IMR-90 (cell line): ENCODE measurements around the gene RUNX2. TPM values are rescaled to one million over a fixed set of nuclear protein-coding genes. Genes with fewer than 3 reads are reported as not detected.

Experiments used
- ATAC-seq: fragments of 200-7000 bp; cut with Tn5 transposase; 2 replicates; pipeline ENCODE4 v1.9.1; 2020; ENCODE audit warnings: low read depth, mild to moderate bottlenecking, moderate library complexity
- BruUV-seq: library from RNA; stranded (reverse); fragments of 400-500 nt; replicated peaks from 2 replicates; lab custom pipeline; 2021; lab: Mats Ljungman, UMichigan
- CTCF ChIA-PET: fragments of 300-600 bp; formaldehyde crosslinking; extraction: SDS; loops from one replicate; lab custom pipeline; 2021; ENCODE audit warnings: antibody characterized with exemption; lab: Yijun Ruan, JAX
- POLR2A ChIA-PET: fragments of 300-600 bp; sonication (Branson Sonifier 250); formaldehyde crosslinking; loops from one replicate; lab custom pipeline; 2022; ENCODE audit warnings: antibody characterized with exemption; ENCODE audit not compliant: unreplicated experiment; lab: Charles Lee
- DNase-seq: peaks from one replicate; pipeline ENCODE4 v3.0.0; 2013
- H2AFZ ChIP-seq: replicated peaks from 2 replicates; pipeline ENCODE3; 2013; ENCODE audit warnings: low read length, mild to moderate bottlenecking; ENCODE audit not compliant: poor library complexity
- H2AK5ac ChIP-seq: 2 replicates; pipeline ENCODE4 v1.6.1; 2013; ENCODE audit warnings: low read depth, low read length, inconsistent platforms
- H2AK9ac ChIP-seq: replicated peaks from 2 replicates; pipeline ENCODE3; 2013; ENCODE audit warnings: mild to moderate bottlenecking, low read depth, low read length, moderate library complexity; ENCODE audit not compliant: poor library complexity
- H2BK120ac ChIP-seq: 2 replicates; pipeline ENCODE4 v1.6.1; 2013; ENCODE audit warnings: low read depth, low read length, inconsistent platforms
- H2BK15ac ChIP-seq: 3 replicates; pipeline ENCODE4 v1.6.1; 2013; ENCODE audit warnings: low read depth, low read length, inconsistent platforms
- H2BK20ac ChIP-seq: 2 replicates; pipeline ENCODE4 v1.6.1; 2013; ENCODE audit warnings: low read depth, mild to moderate bottlenecking, inconsistent platforms, low read length, moderate library complexity
- H2BK5ac ChIP-seq: 2 replicates; pipeline ENCODE4 v1.6.1; 2013; ENCODE audit warnings: mild to moderate bottlenecking, low read depth, low read length, inconsistent platforms; ENCODE audit not compliant: poor library complexity, severe bottlenecking
- H3K14ac ChIP-seq: replicated peaks from 2 replicates; pipeline ENCODE4 v1.6.1; 2013; ENCODE audit warnings: low read depth, low read length, inconsistent platforms
- H3K18ac ChIP-seq: 2 replicates; pipeline ENCODE4 v1.6.1; 2013; ENCODE audit warnings: low read depth, low read length, control low read depth
- H3K23ac ChIP-seq: 2 replicates; pipeline ENCODE4 v1.6.1; 2013; ENCODE audit warnings: low read depth, low read length, inconsistent platforms
- H3K27ac ChIP-seq: 2 replicates; pipeline ENCODE4 v1.5.1; 2013; ENCODE audit warnings: mild to moderate bottlenecking, control low read depth, low read length; ENCODE audit not compliant: insufficient read depth
- H3K27me3 ChIP-seq: 2 replicates; pipeline ENCODE4 v1.6.1; 2013; ENCODE audit warnings: low read length; ENCODE audit not compliant: control insufficient read depth, insufficient read depth
- H3K36me3 ChIP-seq: 2 replicates; pipeline ENCODE4 v1.6.1; 2013; ENCODE audit warnings: low read length, mixed read lengths; ENCODE audit not compliant: control insufficient read depth, insufficient read depth
- H3K4ac ChIP-seq: 2 replicates; pipeline ENCODE4 v1.6.1; 2013; ENCODE audit warnings: low read depth, low read length, inconsistent platforms
- H3K4me1 ChIP-seq: 2 replicates; pipeline ENCODE4 v1.6.1; 2013; ENCODE audit warnings: low read length, mixed read lengths; ENCODE audit not compliant: control insufficient read depth, insufficient read depth
- H3K4me2 ChIP-seq: 2 replicates; pipeline ENCODE4 v1.6.1; 2013; ENCODE audit warnings: low read depth, mild to moderate bottlenecking, control low read depth, low read length, moderate library complexity
- H3K4me3 ChIP-seq: 2 replicates; pipeline ENCODE4 v1.5.1; 2013; ENCODE audit warnings: low read depth, mild to moderate bottlenecking, control low read depth, low read length, moderate library complexity; ENCODE audit not compliant: insufficient read depth
- H3K56ac ChIP-seq: 2 replicates; pipeline ENCODE4 v1.6.1; 2013; ENCODE audit warnings: low read length, inconsistent platforms; ENCODE audit not compliant: insufficient read depth; ENCODE audit errors: extremely low read depth
- H3K79me1 ChIP-seq, 2 experiments: 2 replicates each; pipeline ENCODE4 v1.6.1; 2013; ENCODE audit warnings: low read length in 2 of 2, inconsistent platforms in 1 of 2, low read depth in 1 of 2
- H3K9ac ChIP-seq: 2 replicates; pipeline ENCODE4 v1.6.1; 2013; ENCODE audit warnings: low read depth, low read length, control low read depth
- H3K9me1 ChIP-seq: 2 replicates; pipeline ENCODE4 v1.6.1; 2013; ENCODE audit warnings: low read length, inconsistent platforms; ENCODE audit not compliant: insufficient read depth
- H3K9me3 ChIP-seq: 2 replicates; pipeline ENCODE4 v1.6.1; 2013; ENCODE audit warnings: low read length; ENCODE audit not compliant: control insufficient read depth, insufficient read depth
- H4K20me1 ChIP-seq: 2 replicates; pipeline ENCODE4 v1.6.1; 2013; ENCODE audit warnings: low read length, inconsistent platforms; ENCODE audit not compliant: insufficient read depth
- H4K5ac ChIP-seq: 2 replicates; pipeline ENCODE4 v1.6.1; 2013; ENCODE audit warnings: mild to moderate bottlenecking, low read depth, low read length, control low read depth
- H4K8ac ChIP-seq, 2 experiments: 2 replicates each; pipeline ENCODE4 v1.6.1; 2013; ENCODE audit warnings: low read depth in 2 of 2, low read length in 2 of 2, control low read depth in 1 of 2, inconsistent platforms in 1 of 2
- H4K91ac ChIP-seq: 2 replicates; pipeline ENCODE4 v1.6.1; 2013; ENCODE audit warnings: low read depth, low read length, inconsistent platforms; ENCODE audit not compliant: insufficient read depth
- BHLHE40 ChIP-seq: fragments of 150-350 bp; IDR thresholded peaks from 2 replicates; pipeline ENCODE4 v1.6.1; 2016; ENCODE audit warnings: mild to moderate bottlenecking, low read depth, low read length
- CEBPB ChIP-seq: IDR thresholded peaks from 2 replicates; pipeline ENCODE4 v1.6.1; 2012; ENCODE audit warnings: low read depth, low read length, improper control_type of control experiment
- WGBS, 2 experiments: methylation state at CpG; one replicate each; pipeline versions ENCODE4 v1.1.5 to v1.1.7; 2013; ENCODE audit warnings: missing lambda C conversion rate in 2 of 2; ENCODE audit not compliant: insufficient read length in 1 of 2; ENCODE audit errors: extremely low coverage in 2 of 2; 5-methylcytosine and 5-hydroxymethylcytosine counted together
- dilution Hi-C: fragments of 300-500 bp; cut with HindIII; formaldehyde crosslinking; loops from one replicate; pipeline ENCODE4 v1.14.3; 2018; ENCODE audit warnings: low sequenced_read_pairs; ENCODE audit not compliant: unreplicated experiment
- in situ Hi-C: fragments of 300-500 bp; cut with MboI; formaldehyde crosslinking; loops from 3 replicates; pipeline ENCODE4 v1.14.3; 2019; ENCODE audit warnings: low sequenced_read_pairs, inconsistent platforms, mixed read lengths
- intact Hi-C: fragments of 100-400 bp; cut with micrococcal nuclease; formaldehyde crosslinking; loops from 2 replicates; pipeline ENCODE4 v1.10.0; 2022
- polyA plus RNA-seq, 3 experiments: library from polyadenylated mRNA; depleted of rRNA; stranded (reverse); fragments of >200 nt; gene quantifications; 2 replicates each; pipeline ENCODE4 v1.2.3, GENCODE V29; 2012; ENCODE audit warnings: low replicate concordance in 1 of 3
- total RNA-seq: library from RNA; depleted of rRNA; stranded (reverse); fragments of >200 nt; gene quantifications from 2 replicates; pipeline ENCODE4 v1.2.3, GENCODE V29; 2012

The RUNX2 gene
- total and polyA plus RNA-seq, 2 of the 4 experiments (the other 2 are of a cell fraction): 2.3 to 4.7 TPM

- intact Hi-C loops (no loop called here), dilution Hi-C loops (no loop called here), in situ Hi-C loops (loop anchor here (25.0 kb wide), 1 partner anchor 500 kb away; no protein-coding TSS in a partner anchor)
- Histone ChIP-seq H2BK20ac (no peak overlapping the region), H3K23ac (no peak overlapping the region), H2AFZ (no peak overlapping the region), H3K79me1 (no peaks in the 10 kb centered on the region), H3K36me3 (no peaks in the 10 kb centered on the region), H2BK120ac (no peak overlapping the region), H3K18ac (no peak overlapping the region), H4K91ac (no peak overlapping the region), H4K8ac (no peak overlapping the region), H4K5ac (no peak overlapping the region), H2BK5ac (no peak overlapping the region), H3K4me3 (no peak overlapping the region), H3K4ac (no peak overlapping the region), H2AK9ac (no peak overlapping the region), H3K9me3 (no peaks in the 10 kb centered on the region), H3K27me3 (no peaks in the 10 kb centered on the region), H2AK5ac (no peak overlapping the region), H3K4me1 (no peaks in the 10 kb centered on the region), H4K20me1 (no peaks in the 10 kb centered on the region), H3K56ac (no peak overlapping the region), H3K14ac (no peak overlapping the region), H3K9ac (no peak overlapping the region), H3K9me1 (no peaks in the 10 kb centered on the region), H3K27ac (no peak overlapping the region), H2BK15ac (no peak overlapping the region), H3K4me2 (no peak overlapping the region)
- ATAC-seq (no peak), DNase-seq (no peak)
- no TSS peak for BruUV-seq
- no peak for TF ChIP-seq CEBPB
- TF ChIP-seq BHLHE40: no peak
- POLR2A ChIA-PET: interaction anchor here (0.7 kb wide), 1 partner anchor 449 kb away, joined by 8 read pairs; no protein-coding TSS in a partner anchor
- no CpG with 5 or more reads among the region's 5 CpGs for WGBS, 2 experiments
- CTCF ChIA-PET: no interaction called here
Measured at GRCh38 chr6:45411959-45412358, 83.8 kb downstream of the RUNX2 start.
